Sigmoid colon (tissue), 4 donors: ENCODE results near the gene SRM.

Experiments
- EP300 ChIP-seq, 4 donors: sonication (generic); formaldehyde crosslinking; IDR thresholded peaks; one replicate each; pipeline ENCODE4 v1.6.1; 2017; ENCODE audit warnings: antibody characterized with exemption in 4 of 4
- POLR2A ChIP-seq, 2 donors: fragments of 450-650 bp; IDR thresholded peaks; one replicate each; pipeline ENCODE4 v1.6.1; 2016; ENCODE audit warnings: antibody characterized with exemption in 2 of 2, mild to moderate bottlenecking in 2 of 2, moderate library complexity in 2 of 2
- POLR2AphosphoS5 ChIP-seq, 4 donors: sonication (generic); formaldehyde crosslinking; IDR thresholded peaks; one replicate each; pipeline ENCODE4 v1.6.1; 2017; ENCODE audit warnings: antibody characterized with exemption in 4 of 4
- TF ChIP-seq, protein P1 (sequence below), 4 experiments: fragments of 450-650 bp in 3 of 4; fragments of 200-600 bp in 1 of 4; IDR thresholded peaks; one replicate each; pipeline ENCODE4 v1.5.1; 2016 to 2019; ENCODE audit warnings: antibody characterized with exemption in 4 of 4, mild to moderate bottlenecking in 3 of 4, moderate library complexity in 2 of 4

DNA sequence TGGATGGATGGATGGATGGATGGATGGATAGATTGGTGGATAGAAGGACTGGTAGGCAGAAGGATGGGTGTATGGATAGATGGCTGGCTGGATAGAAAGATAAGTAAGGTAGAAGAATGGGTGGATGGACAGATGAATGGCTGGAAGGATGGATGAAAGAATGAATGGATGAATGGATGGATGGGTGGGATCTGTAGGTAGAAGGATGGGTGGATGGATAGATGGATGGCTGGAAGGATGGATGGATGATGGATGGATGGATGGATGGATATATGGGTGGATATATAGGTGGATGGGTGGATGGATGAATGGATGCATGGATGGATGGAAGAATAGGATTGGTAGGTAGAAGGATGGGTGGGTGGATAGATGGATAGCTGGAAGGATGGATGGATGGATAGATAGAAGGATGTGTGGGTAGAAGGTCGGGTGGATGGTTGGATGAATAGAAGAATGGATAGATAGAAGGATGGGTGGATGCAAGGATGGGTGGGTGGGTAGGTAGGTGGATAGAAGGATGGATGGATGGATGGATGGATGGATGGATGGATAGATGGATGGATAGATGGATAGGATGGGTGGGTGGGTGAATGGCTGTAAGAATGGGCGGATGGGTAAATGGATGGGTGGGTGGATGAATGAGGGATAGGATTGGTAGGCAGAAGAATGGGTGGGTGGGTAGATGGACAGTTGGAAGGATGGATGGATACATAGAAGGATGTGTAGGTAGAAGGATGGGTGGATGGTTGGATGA is 20.3 kb downstream of the SRM start:
- TF ChIP-seq, protein P1, sequence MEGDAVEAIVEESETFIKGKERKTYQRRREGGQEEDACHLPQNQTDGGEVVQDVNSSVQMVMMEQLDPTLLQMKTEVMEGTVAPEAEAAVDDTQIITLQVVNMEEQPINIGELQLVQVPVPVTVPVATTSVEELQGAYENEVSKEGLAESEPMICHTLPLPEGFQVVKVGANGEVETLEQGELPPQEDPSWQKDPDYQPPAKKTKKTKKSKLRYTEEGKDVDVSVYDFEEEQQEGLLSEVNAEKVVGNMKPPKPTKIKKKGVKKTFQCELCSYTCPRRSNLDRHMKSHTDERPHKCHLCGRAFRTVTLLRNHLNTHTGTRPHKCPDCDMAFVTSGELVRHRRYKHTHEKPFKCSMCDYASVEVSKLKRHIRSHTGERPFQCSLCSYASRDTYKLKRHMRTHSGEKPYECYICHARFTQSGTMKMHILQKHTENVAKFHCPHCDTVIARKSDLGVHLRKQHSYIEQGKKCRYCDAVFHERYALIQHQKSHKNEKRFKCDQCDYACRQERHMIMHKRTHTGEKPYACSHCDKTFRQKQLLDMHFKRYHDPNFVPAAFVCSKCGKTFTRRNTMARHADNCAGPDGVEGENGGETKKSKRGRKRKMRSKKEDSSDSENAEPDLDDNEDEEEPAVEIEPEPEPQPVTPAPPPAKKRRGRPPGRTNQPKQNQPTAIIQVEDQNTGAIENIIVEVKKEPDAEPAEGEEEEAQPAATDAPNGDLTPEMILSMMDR (IDR thresholded peaks at IDR 0.05) = no peak
- TF ChIP-seq EP300 (IDR thresholded peaks at IDR 0.05) (no peak), POLR2A (IDR thresholded peaks at IDR 0.05) (no peak), POLR2AphosphoS5 (IDR thresholded peaks at IDR 0.05) (no peak)
